Fibroblast of skin of right biceps (primary cell): ENCODE data around the gene SLC25A18.
"Not testable (repeated sequence)": the region's sequence is repeated elsewhere in the genome, so short reads cannot be mapped to it uniquely, and the experiment has no call there.

Experiments
- DNase-seq: peaks from one replicate; pipeline ENCODE4 v3.0.0-alpha.2; 2013

The SLC25A18 gene

GRCh38 chr22:17562906-17563870 lies at the start of gene SLC25A18:
TSS of gene SLC25A18 (plus strand) at chr22:17563498. CDS start at chr22:17579945, 16,447 bp downstream.
- no peak for DNase-seq

- no peak for DNase-seq
Observed at GRCh38 chr22:17513612-17514011, 49.7 kb upstream of the SLC25A18 start.

- DNase-seq, result no peak
Observed at GRCh38 chr22:17514084-17514483, 49.2 kb upstream of the SLC25A18 start.

GRCh38 chr22:17518406-17518805 lies 44.9 kb upstream of the SLC25A18 start:
- no peak for DNase-seq

GRCh38 chr22:17521971-17522370 lies 41.3 kb upstream of the SLC25A18 start:
- DNase-seq, result not testable (repeated sequence)

- DNase-seq, result no peak
Observed at GRCh38 chr22:17523925-17524324, 39.4 kb upstream of the SLC25A18 start.

GRCh38 chr22:17536269-17536668 lies 27.0 kb upstream of the SLC25A18 start:
- DNase-seq, result peak; percentile 5

- no peak for DNase-seq
Observed at GRCh38 chr22:17537155-17537554, 26.1 kb upstream of the SLC25A18 start.

- DNase-seq, result no peak
Observed at GRCh38 chr22:17540481-17540880, 22.8 kb upstream of the SLC25A18 start.

GRCh38 chr22:17541476-17541875 lies 21.8 kb upstream of the SLC25A18 start:
- no peak for DNase-seq

GRCh38 chr22:17542452-17542851 lies 20.8 kb upstream of the SLC25A18 start:
- no peak for DNase-seq

GRCh38 chr22:17548010-17548755 lies 15.1 kb upstream of the SLC25A18 start:
- DNase-seq, result no peak

GRCh38 chr22:17548756-17549035 lies 14.6 kb upstream of the SLC25A18 start:
- no peak for DNase-seq

- no peak for DNase-seq
Observed at GRCh38 chr22:17549183-17549582, 14.1 kb upstream of the SLC25A18 start.

GRCh38 chr22:17549655-17550054 lies 13.6 kb upstream of the SLC25A18 start:
- no peak for DNase-seq

GRCh38 chr22:17552737-17553136 lies 10.6 kb upstream of the SLC25A18 start:
- DNase-seq, result no peak

- DNase-seq, result no peak
Observed at GRCh38 chr22:17554814-17555213, 8.5 kb upstream of the SLC25A18 start.

GRCh38 chr22:17559188-17559587 lies 4.1 kb upstream of the SLC25A18 start:
- DNase-seq, result no peak

- peak; percentile 20 for DNase-seq
Observed at GRCh38 chr22:17563936-17564391, 666 bp downstream of the SLC25A18 start.

- DNase-seq, result not testable (repeated sequence)
Observed at GRCh38 chr22:17566016-17566687, 2.9 kb downstream of the SLC25A18 start.

GRCh38 chr22:17566776-17567175 lies 3.5 kb downstream of the SLC25A18 start:
- no peak for DNase-seq

- DNase-seq, result peak; percentile 36
Observed at GRCh38 chr22:17569971-17570511, 6.7 kb downstream of the SLC25A18 start.
